Non-pigmented ciliary epithelial cell (primary cell): Measurements from ENCODE around the gene SLC8A2.
"Not testable (repeated sequence)": the region's sequence is repeated elsewhere in the genome, so short reads cannot be mapped to it uniquely, and the experiment has no call there.

Experiments used
- DNase-seq: peaks from one replicate; pipeline ENCODE4 v3.0.0-alpha.2; 2010; ENCODE audit warnings: low read depth

Gene SLC8A2

GRCh38 chr19:47429140-47429793 is 42.4 kb downstream of the SLC8A2 start:
- DNase-seq = no peak

- DNase-seq = peak; percentile 95
Observed at GRCh38 chr19:47428177-47428894, 43.4 kb downstream of the SLC8A2 start.

DNA sequence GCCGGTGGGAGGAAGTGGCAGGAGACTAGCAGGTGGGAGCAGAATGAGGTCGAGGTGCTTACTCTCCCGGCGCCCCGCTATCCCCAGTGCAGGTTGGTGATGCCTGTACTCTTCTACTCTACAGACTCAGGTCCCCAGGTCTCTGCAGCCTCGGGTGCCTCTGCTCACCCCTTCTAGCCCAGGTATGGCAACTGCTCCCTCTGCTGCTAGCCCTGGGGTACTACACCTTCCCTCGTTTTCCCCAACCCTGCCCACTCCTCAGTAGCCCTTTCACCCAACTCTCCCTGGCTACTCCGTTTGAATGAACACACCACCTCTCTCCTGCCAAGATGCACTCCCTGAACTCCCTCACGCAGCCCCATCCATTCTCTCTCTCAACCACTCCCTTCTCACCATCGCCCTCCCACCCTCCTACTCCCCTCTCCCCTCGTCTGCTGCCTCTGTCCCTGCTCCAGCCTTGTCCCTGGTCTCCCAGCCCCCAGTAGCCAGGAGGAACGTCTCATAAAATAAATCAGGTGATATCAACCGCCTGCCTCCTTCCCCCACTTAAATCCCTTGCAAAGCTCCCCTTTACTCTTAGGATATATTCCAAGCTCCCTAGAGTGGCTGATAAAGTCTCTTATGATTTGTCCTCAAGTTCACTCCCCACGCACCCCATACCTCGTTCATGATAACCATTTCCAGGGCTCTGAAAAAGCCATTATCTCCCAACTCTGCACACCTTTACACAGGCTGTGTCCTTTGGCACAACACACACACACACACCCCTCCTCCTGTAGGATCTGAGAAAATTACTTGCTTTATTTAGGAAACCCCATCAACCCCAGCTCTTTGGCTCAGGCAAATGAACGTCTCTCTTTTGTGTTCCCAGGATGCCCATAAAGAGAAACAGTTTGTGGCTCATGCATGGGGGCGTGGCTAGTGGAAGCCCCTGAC is 44.2 kb downstream of the SLC8A2 start:
- DNase-seq = no peak

- DNase-seq = no peak
Observed at GRCh38 chr19:47423203-47423882, 48.4 kb downstream of the SLC8A2 start.

DNA sequence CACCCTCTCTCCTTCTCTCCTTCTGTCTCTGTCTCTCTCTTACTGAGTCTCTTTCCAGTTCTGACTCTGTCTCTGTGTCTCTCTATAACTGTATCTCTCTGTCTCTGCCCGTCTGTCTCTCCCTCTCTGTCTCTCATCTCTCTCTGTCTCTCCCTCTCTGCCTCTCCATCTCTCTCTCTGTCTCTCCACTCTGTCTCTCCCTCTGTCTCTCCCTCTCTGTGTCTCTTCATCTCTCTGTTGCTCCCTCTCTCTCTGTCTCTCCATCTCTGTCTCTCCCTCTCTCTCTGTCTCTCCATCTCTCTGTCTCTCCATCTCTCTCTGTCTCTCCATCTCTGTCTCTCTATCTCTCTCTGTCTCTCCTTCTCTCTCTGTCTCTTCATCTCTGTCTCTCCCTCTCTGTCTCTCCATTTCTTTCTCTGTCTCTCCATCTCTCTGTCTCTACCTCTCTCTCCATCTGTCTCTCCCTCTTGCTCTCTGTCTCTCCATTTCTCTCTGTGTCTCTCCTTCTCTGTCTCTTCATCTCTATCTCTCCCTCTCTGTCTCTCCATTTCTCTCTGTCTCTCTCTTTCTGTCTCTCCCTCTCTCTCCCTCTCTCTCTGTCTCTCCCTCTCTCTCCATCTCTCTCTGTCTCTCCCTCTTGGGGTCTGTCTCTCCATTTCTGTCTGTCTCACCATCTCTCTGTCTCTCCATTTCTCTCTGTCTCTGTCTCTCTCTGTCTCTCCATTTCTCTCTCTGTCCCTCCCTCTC is 49.1 kb downstream of the SLC8A2 start:
- DNase-seq = no peak

- no peak for DNase-seq
Observed at GRCh38 chr19:47421844-47422395, 49.8 kb downstream of the SLC8A2 start.

GRCh38 chr19:47421244-47421786 is 50.4 kb downstream of the SLC8A2 start:
- no peak for DNase-seq

DNA sequence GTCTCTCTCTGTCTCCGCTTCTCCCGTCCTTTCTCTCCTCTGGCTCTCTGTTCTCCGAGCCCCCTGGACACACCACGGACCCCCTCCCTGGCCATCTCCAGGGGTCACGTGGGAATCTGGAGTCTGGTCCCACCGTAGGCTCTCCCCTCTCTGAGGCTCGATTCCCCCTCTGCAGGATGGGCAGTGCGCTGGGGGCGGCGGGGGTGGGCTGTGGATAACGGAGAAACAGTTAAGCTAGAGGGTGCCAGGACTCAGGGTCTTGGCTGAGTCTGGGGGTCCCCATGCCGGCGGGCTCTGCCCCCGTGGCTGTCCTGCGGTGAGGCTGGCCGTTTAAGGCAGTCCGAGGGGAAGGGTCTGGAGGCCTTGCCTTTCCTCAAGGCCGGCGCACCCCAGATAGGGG is 51.9 kb downstream of the SLC8A2 start:
- DNase-seq = no peak

GRCh38 chr19:47419030-47419783 is 52.5 kb downstream of the SLC8A2 start, which contains the start of gene MEIS3:
Gene MEIS3, minus strand, starts transcription at chr19:47419527. Its CDS starts 446 bp downstream, at chr19:47419081.
- DNase-seq = no peak

GRCh38 chr19:47418692-47419029 is 53.0 kb downstream of the SLC8A2 start:
- DNase-seq = no peak

- DNase-seq = no peak
Observed at GRCh38 chr19:47417746-47418691, 53.7 kb downstream of the SLC8A2 start.

GRCh38 chr19:47417107-47417745 is 54.5 kb downstream of the SLC8A2 start:
- DNase-seq = no peak

- no peak for DNase-seq
Observed at GRCh38 chr19:47416643-47416985, 55.1 kb downstream of the SLC8A2 start.

GRCh38 chr19:47415953-47416642 is 55.6 kb downstream of the SLC8A2 start:
- no peak for DNase-seq

DNA sequence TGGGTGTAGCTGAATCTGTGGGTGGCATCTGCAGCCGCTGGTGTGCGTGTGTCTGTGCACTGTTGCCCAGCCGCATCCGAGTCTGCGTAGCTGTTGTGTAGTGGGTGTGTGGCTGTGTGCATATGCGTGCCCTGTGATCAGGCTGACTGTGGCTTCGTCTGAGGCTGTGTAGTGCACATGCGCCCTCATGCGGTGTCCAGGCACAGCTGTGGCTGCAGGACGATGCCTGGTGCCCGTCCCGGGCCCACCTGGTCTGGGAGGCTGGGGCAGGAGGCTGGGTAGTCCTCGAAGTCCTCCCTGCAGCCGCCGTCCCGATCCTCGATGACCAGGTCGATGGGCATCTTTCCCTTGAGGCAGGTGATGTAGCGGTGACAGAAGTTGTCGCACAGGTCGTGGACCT is 57.2 kb downstream of the SLC8A2 start:
- DNase-seq = no peak

DNA sequence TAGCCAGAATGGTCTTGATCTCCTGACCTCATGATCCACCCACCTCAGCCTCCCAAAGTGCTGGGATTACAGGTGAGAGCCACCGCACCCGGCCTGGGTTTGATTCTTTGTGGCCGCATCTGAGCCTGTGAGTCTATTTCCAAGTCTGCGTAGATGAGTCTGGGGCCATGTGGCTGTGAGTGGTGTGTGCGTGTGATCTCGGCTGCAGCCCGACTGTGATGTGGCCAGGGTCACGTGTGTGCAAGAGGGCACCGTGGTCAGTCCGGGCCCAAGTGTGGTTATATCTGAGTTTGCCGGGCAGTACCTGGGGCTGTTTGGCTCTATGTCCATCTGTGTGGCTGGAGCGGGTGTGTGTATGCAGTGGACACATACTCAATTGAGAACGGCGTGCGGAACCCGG is 57.8 kb downstream of the SLC8A2 start:
- no peak for DNase-seq

DNA sequence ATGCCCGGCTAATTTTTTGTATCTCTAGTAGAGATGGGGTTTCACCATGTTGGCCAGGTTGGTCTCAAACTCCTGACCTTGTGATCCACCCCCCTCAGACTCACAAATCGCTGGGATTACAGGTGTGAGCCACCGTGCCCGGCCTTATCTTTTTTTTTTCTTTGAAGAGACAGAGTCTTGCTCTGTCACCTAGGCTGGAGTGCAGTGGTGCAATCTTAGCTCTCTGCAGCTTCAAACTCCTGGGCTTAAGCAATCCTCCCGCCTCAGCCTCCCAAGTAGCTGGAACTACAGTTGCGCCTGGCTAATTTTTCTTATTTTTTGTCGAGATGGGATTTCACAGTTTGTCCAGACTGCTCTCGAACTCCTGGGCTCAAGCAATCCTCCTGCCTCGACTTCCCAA is 60.0 kb downstream of the SLC8A2 start:
- not testable (repeated sequence) for DNase-seq

DNA sequence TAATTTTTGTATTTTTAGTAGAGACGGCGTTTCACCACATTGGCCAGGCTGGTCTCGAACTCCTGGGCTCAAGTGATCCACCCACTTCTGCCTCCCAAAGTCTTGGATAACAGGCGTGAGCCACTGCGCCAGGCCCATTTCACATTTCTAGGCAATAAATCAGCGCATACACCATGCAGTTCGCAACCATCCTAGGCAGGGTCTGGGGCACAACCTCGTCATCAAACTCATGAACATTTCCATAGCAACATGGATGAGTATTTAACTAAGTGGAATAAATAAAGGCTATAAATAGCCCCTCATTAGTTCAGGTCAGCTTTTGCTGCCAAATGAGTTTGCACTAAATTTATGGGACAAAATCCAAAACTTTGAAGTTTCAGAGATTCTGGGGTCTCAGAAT is 60.6 kb downstream of the SLC8A2 start:
- no peak for DNase-seq
